ENCODE measurements around the gene CNOT3. TPM values are rescaled to one million over a fixed set of nuclear protein-coding genes. Genes with fewer than 3 reads are reported as not detected.

The CNOT3 gene
- total RNA-seq, 1 donor = 9.8 TPM

DNA sequence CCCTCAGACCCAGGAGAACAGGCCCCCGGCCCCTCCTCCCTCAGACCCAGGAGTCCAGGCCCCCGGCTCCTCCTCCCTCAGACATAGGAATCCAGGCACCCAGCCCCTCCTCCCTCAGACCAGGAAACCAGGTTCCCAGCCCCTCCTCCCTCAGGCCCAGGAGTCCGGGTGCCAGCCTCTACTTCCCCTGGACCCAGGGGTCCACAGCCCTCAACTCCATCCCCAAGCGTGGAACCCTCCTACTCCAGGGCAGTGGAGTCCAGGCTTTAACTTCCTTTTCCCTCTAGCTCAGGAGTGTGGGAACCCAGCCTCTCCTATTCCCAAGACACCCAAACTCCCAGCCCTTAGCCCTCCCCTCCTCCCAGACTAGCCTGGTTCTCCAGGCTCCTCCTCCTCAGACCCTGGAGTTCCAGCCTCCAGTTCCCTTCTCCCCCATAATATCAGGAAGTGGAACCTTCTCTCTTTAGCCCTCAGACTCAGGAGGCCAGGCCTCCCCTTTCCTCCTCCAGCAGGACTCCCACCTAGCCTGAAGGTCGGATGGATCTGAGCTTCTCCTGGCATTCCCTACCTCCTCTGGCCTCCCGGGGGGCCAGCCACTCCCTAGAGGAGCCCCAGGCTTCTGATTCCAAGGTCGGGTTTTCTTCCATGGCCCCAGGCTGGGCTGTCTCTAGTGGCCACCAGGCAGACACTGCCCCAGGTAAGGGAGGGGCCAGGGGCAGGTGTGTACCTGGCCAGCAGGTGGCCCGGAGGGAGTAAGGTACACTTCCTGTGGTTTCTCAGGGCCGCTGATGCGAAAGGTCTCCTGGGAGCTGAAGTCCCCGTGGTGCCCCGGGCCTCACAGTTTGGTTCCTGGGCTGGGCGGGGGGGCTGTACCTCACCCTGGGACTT is 35.2 kb downstream of the CNOT3 start, which contains the start of gene TMC4:
Gene TMC4 (minus strand): TSS at position 690 of the 888 bp plus-strand sequence. CDS start 43 bp downstream, at position 647.
- no peak within 1 kb of the TSS for H3K4me3 ChIP-seq (ENCODE audit: low read depth, low read length)
- DNase-seq (ENCODE audit: low read depth) = peak; percentile 42
- TF ChIP-seq, protein P1, sequence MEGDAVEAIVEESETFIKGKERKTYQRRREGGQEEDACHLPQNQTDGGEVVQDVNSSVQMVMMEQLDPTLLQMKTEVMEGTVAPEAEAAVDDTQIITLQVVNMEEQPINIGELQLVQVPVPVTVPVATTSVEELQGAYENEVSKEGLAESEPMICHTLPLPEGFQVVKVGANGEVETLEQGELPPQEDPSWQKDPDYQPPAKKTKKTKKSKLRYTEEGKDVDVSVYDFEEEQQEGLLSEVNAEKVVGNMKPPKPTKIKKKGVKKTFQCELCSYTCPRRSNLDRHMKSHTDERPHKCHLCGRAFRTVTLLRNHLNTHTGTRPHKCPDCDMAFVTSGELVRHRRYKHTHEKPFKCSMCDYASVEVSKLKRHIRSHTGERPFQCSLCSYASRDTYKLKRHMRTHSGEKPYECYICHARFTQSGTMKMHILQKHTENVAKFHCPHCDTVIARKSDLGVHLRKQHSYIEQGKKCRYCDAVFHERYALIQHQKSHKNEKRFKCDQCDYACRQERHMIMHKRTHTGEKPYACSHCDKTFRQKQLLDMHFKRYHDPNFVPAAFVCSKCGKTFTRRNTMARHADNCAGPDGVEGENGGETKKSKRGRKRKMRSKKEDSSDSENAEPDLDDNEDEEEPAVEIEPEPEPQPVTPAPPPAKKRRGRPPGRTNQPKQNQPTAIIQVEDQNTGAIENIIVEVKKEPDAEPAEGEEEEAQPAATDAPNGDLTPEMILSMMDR (IDR thresholded peaks at IDR 0.05; ENCODE audit: insufficient read depth, low read length) = no peak

DNA sequence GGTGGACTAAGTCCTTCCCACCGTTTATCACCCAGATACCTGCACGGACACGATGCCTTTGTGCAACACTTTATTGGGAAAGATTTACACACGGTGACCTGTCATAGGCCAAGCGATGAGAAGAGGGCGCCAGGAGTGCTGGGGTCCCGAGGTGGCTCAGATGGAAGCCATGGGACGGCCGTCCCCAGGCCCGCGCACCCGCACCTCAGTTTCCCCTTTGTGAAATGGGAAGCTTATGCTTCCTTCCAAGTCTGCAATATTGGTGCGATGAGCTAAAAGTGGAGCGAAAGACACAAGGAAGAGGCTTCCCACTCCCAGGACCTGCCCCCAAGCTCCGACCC is 35.8 kb downstream of the CNOT3 start:
- H3K4me3 ChIP-seq (ENCODE audit: low read depth, low read length) = no peak overlapping the region
- TF ChIP-seq, protein P1 (IDR thresholded peaks at IDR 0.05; ENCODE audit: insufficient read depth, low read length) = no peak
- no peak for DNase-seq (ENCODE audit: low read depth)

DNA sequence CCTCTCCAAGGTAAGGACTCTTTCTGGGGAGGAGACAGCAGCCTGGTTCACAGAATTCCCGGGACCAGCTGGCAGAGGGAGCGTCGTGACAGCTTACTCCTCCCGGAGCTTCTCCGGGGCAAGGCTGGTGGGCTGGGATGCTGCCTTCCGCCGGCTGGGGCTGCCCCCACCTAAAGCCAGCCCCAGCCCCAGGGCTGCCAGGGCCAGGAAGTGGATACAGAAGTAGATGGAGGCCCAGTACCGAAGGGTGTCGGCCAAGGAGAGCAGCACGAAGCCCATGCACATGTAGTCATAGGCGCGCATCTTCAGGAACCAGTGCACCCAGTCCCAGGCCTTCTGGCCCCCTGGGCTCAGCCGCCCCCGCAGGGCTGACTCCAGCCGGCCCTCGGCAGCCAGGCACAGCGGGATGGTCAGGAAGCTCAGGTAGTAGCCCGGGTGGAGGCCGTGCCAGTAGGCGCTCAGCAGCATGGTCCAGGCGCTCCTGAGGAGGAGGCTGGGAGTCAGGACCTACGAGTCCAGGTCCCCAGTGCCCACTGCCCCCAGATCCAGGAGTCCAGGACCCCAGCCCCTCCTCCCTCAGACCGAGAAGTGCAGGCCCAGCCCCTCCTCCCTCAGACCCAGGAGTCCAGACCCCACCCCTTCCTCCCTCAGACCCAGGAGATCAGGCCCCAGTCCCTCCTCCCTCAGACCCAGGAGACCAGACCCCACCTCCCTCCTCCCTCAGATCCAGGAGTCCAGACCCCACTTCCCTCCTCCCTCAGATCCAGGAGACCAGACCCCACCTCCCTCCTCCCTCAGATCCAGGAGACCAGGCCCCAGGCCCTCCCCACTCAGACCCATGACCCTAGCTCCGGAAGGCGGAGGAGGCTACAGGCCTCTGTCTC is 36.6 kb downstream of the CNOT3 start:
- TF ChIP-seq, protein P1 (IDR thresholded peaks at IDR 0.05; ENCODE audit: insufficient read depth, low read length) = no peak
- DNase-seq (ENCODE audit: low read depth) = no peak
- no peak overlapping the region for H3K4me3 ChIP-seq (ENCODE audit: low read depth, low read length)

DNA sequence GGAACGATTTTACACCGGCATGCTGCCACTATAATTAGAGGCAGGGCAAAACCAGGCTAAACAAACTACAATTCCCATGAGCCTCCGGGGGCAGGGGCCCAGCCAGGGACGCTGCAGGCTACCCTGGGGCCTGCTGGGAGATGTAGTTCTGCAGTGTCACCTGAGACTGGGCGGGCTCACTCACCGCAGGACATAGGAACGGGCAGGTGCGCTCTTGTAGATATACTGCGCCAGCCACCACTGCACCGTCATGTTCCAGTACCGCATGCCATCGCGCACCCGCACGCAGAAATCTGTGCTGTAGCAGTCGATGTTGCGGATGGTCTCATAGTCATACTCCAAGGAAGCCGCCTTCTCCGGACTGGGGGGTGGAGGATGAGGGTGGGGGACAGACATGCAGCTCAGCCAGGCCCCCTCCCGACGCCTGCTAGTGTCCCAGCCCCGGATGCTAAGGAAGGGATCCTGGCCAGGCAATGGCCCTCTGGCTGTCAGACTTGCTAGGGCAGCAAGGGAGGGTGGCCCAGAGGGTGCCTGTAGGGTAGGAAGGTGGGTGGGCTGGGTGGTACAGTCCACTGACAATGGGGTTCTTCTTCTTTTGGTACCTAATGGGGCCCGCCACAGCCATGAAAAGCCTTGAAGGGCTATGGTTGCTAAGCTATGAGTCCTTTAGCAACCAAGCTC is 41.2 kb downstream of the CNOT3 start:
- DNase-seq (ENCODE audit: low read depth) = no peak
- TF ChIP-seq, protein P1 (IDR thresholded peaks at IDR 0.05; ENCODE audit: insufficient read depth, low read length) = no peak
- no peak overlapping the region for H3K4me3 ChIP-seq (ENCODE audit: low read depth, low read length)

DNA sequence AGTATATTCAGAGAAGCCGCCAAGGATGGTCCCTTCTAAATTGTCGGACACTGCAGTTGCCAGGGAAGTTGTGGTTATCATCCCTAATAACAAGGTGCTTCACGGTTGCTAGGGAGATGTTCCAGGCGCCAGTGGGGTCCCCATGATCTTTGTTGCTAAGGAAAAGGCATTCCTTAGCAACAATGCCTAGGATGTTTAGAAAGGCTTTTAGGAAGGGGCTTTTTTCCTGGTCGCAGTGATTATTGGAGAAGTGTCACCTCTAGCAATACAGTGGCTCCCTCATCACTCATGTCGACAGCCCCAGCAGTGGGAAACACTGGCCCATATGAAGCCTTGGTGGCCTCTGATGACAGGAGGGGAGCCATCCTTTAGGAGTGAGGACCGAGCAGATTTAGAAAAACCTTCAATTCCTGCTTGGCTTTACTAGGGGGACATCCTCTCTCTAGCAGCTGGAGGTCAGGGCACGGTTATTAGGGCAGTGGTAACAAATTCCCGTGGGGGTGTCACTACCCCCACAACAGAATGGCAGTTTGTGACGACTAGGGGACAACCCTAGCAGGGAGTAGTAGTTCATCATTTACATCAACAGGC is 41.8 kb downstream of the CNOT3 start:
- H3K4me3 ChIP-seq (ENCODE audit: low read depth, low read length) = no peak overlapping the region
- no peak for DNase-seq (ENCODE audit: low read depth)
- TF ChIP-seq, protein P1 (IDR thresholded peaks at IDR 0.05; ENCODE audit: insufficient read depth, low read length) = no peak

DNA sequence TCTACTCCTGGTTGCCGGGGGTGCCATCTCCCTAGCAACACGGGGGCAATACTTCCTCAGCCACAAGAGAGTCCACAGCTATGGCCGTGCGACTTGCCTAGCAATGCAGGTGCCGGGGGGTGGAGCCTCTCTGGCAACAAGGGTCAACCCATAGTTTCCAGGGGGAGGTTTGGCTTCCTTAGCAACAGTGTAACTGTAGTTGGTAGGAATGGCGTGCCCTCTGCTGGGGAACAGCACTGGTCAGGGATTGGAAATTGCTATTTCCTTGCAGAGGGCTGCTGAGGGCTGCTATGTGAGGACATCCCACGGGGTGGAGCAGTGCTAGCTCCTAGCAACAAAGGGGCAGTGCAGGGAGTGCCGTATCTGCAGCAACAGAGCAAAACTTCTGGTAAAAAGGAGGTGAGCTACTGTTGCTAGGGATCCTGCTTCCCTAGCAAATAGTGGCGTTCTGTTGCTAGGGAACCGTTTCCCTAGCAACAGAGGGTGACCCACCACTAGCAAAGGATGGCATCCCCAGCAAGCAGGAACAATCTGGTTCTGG is 42.4 kb downstream of the CNOT3 start:
- DNase-seq (ENCODE audit: low read depth) = peak; percentile 35
- H3K4me3 ChIP-seq (ENCODE audit: low read depth, low read length) = no peak overlapping the region
- TF ChIP-seq, protein P1 (IDR thresholded peaks at IDR 0.05; ENCODE audit: insufficient read depth, low read length) = peak; percentile 21

All from fibroblast of the aortic adventitia (primary cell).